HG02938 (cell line): ENCODE measurements around the gene HOMER1.
"Not testable (repeated sequence)": the region's sequence is repeated elsewhere in the genome, so short reads cannot be mapped to it uniquely, and the experiment has no call there.

Experiments used
- ATAC-seq: cut with Tn5 transposase; IDR thresholded peaks from one replicate; pipeline ENCODE4 v1.9.1; 2021; ENCODE audit warnings: mild to moderate bottlenecking, moderate library complexity; ENCODE audit not compliant: unreplicated experiment

HOMER1 gene

GRCh38 chr5:79430196-79430595 is 83.7 kb downstream of the HOMER1 start:
- no peak for ATAC-seq

- ATAC-seq: no peak
These were observed 90.6 kb downstream of the HOMER1 start for GRCh38 chr5:79423296-79423695.

- no peak for ATAC-seq
These were observed 93.7 kb downstream of the HOMER1 start for GRCh38 chr5:79420248-79420647.

GRCh38 chr5:79418276-79418675 is 95.7 kb downstream of the HOMER1 start:
- no peak for ATAC-seq

GRCh38 chr5:79417495-79417894 is 96.4 kb downstream of the HOMER1 start:
- ATAC-seq: no peak

- no peak for ATAC-seq
These were observed 97.4 kb downstream of the HOMER1 start for GRCh38 chr5:79416499-79416898.

GRCh38 chr5:79413112-79413511 is 100.8 kb downstream of the HOMER1 start:
- ATAC-seq: no peak

GRCh38 chr5:79408028-79408427 is 105.9 kb downstream of the HOMER1 start:
- no peak for ATAC-seq

- no peak for ATAC-seq
These were observed 106.3 kb downstream of the HOMER1 start for GRCh38 chr5:79407591-79407990.

GRCh38 chr5:79401216-79401615 is 112.7 kb downstream of the HOMER1 start:
- no peak for ATAC-seq

- no peak for ATAC-seq
These were observed 114.9 kb downstream of the HOMER1 start for GRCh38 chr5:79399046-79399445.

- no peak for ATAC-seq
These were observed 116.9 kb downstream of the HOMER1 start for GRCh38 chr5:79397080-79397479.

- no peak for ATAC-seq
These were observed 117.7 kb downstream of the HOMER1 start for GRCh38 chr5:79396265-79396664.

- no peak for ATAC-seq
These were observed 118.6 kb downstream of the HOMER1 start for GRCh38 chr5:79395296-79395695.

- ATAC-seq: no peak
These were observed 121.2 kb downstream of the HOMER1 start for GRCh38 chr5:79392776-79393175.

- ATAC-seq: no peak
These were observed 127.3 kb downstream of the HOMER1 start for GRCh38 chr5:79386679-79387078.

GRCh38 chr5:79385126-79385525 is 128.8 kb downstream of the HOMER1 start:
- not testable (repeated sequence) for ATAC-seq

GRCh38 chr5:79378510-79379186 is 135.3 kb downstream of the HOMER1 start:
- ATAC-seq: no peak

- no peak for ATAC-seq
These were observed 156.5 kb downstream of the HOMER1 start for GRCh38 chr5:79357398-79357797.

- ATAC-seq: no peak
These were observed 164.1 kb downstream of the HOMER1 start for GRCh38 chr5:79349881-79350280.

GRCh38 chr5:79349047-79349446 is 164.9 kb downstream of the HOMER1 start:
- no peak for ATAC-seq

GRCh38 chr5:79346420-79346824 is 167.5 kb downstream of the HOMER1 start:
- ATAC-seq: no peak

- no peak for ATAC-seq
These were observed 179.9 kb downstream of the HOMER1 start for GRCh38 chr5:79333852-79334557.
